ENCODE data around the gene KDM3A.

Gene KDM3A

GRCh38 chr2:86520153-86520552 lies 79.0 kb downstream of the KDM3A start:
- peak; percentile 39 for DNase-seq

GRCh38 chr2:86521922-86522321 lies 80.8 kb downstream of the KDM3A start:
- no peak for DNase-seq

- no peak for DNase-seq
Measured at GRCh38 chr2:86522711-86523110, 81.5 kb downstream of the KDM3A start.

- no peak for DNase-seq
Measured at GRCh38 chr2:86523491-86523890, 82.3 kb downstream of the KDM3A start.

- no peak for DNase-seq
Measured at GRCh38 chr2:86525421-86526340, 84.5 kb downstream of the KDM3A start.

- DNase-seq, result no peak
Measured at GRCh38 chr2:86533589-86533988, 92.4 kb downstream of the KDM3A start.

GRCh38 chr2:86541334-86541733 lies 100.2 kb downstream of the KDM3A start:
- DNase-seq, result no peak

All from DMS53 (cell line).